GM18519 (cell line): ENCODE measurements around the gene GRAP.
"Not testable (repeated sequence)": the region's sequence is repeated elsewhere in the genome, so short reads cannot be mapped to it uniquely, and the experiment has no call there.

ENCODE experiments used
- ATAC-seq: cut with Tn5 transposase; IDR thresholded peaks from one replicate; pipeline ENCODE4 v1.9.1; 2021; ENCODE audit warnings: mild to moderate bottlenecking, moderate library complexity; ENCODE audit not compliant: unreplicated experiment, low FRiP score

GRAP gene

GRCh38 chr17:19043032-19043431, 3.7 kb downstream of the GRAP start:
- ATAC-seq: not testable (repeated sequence)

GRCh38 chr17:19042369-19042768, 4.4 kb downstream of the GRAP start:
- not testable (repeated sequence) for ATAC-seq

- ATAC-seq: not testable (repeated sequence)
These were observed 4.9 kb downstream of the GRAP start for GRCh38 chr17:19041871-19042270.

- ATAC-seq: not testable (repeated sequence)
These were observed 6.4 kb downstream of the GRAP start for GRCh38 chr17:19040350-19040749.

GRCh38 chr17:19038730-19039129, 8.0 kb downstream of the GRAP start:
- ATAC-seq: not testable (repeated sequence)

GRCh38 chr17:19038007-19038406, 8.8 kb downstream of the GRAP start:
- not testable (repeated sequence) for ATAC-seq

- ATAC-seq: not testable (repeated sequence)
These were observed 9.2 kb downstream of the GRAP start for GRCh38 chr17:19037547-19037946.

GRCh38 chr17:19036186-19036585, 10.6 kb downstream of the GRAP start:
- ATAC-seq: not testable (repeated sequence)

GRCh38 chr17:19032377-19032988, 14.3 kb downstream of the GRAP start:
- not testable (repeated sequence) for ATAC-seq

GRCh38 chr17:19031729-19032128, 15.0 kb downstream of the GRAP start:
- not testable (repeated sequence) for ATAC-seq

- ATAC-seq: not testable (repeated sequence)
These were observed 15.8 kb downstream of the GRAP start for GRCh38 chr17:19030771-19031449.

- not testable (repeated sequence) for ATAC-seq
These were observed 17.0 kb downstream of the GRAP start for GRCh38 chr17:19029740-19030139.

- ATAC-seq: not testable (repeated sequence)
These were observed 18.1 kb downstream of the GRAP start for GRCh38 chr17:19028671-19029070.

GRCh38 chr17:19024101-19025078, 22.4 kb downstream of the GRAP start:
- ATAC-seq: no peak

- no peak for ATAC-seq
These were observed 23.4 kb downstream of the GRAP start for GRCh38 chr17:19023209-19023999.

GRCh38 chr17:19022747-19023146, 24.0 kb downstream of the GRAP start:
- no peak for ATAC-seq

- ATAC-seq: no peak
These were observed 24.6 kb downstream of the GRAP start for GRCh38 chr17:19022128-19022527.

GRCh38 chr17:19021622-19022083, 25.1 kb downstream of the GRAP start:
- ATAC-seq: no peak

GRCh38 chr17:19021011-19021621, 25.6 kb downstream of the GRAP start:
- ATAC-seq: not testable (repeated sequence)

GRCh38 chr17:19020016-19020415, 26.7 kb downstream of the GRAP start:
- ATAC-seq: no peak
